Mucosa of gallbladder (tissue), 1 donor: Measurements from ENCODE around the gene SRGN. TPM values are rescaled to one million over a fixed set of nuclear protein-coding genes. Genes with fewer than 3 reads are reported as not detected.
"Not testable (repeated sequence)": the region's sequence is repeated elsewhere in the genome, so short reads cannot be mapped to it uniquely, and the experiment has no call there.

Experiments
- DNase-seq: peaks from one replicate; pipeline ENCODE4 v3.0.0-alpha.2; 2020; ENCODE audit warnings: low spot score
- total RNA-seq: library from RNA; stranded (reverse); gene quantifications from one replicate; pipeline ENCODE4 v1.2.1, GENCODE V29; 2021
- donor health status: DM: no; HTN: no; CAD: no.

The SRGN gene
- total RNA-seq, 1 donor from 2014 or later: 91.4 TPM

- no peak for DNase-seq
Observed at GRCh38 chr10:69141304-69141703, 53.4 kb downstream of the SRGN start.

- not testable (repeated sequence) for DNase-seq
Observed at GRCh38 chr10:69142074-69142473, 54.2 kb downstream of the SRGN start.

GRCh38 chr10:69142983-69143382 lies 55.1 kb downstream of the SRGN start:
- no peak for DNase-seq

GRCh38 chr10:69145329-69145728 lies 57.4 kb downstream of the SRGN start:
- DNase-seq: no peak

- no peak for DNase-seq
Observed at GRCh38 chr10:69145864-69146263, 58.0 kb downstream of the SRGN start.

- no peak for DNase-seq
Observed at GRCh38 chr10:69146759-69147158, 58.9 kb downstream of the SRGN start.

GRCh38 chr10:69151984-69152383 lies 64.1 kb downstream of the SRGN start:
- no peak for DNase-seq

GRCh38 chr10:69153227-69153626 lies 65.3 kb downstream of the SRGN start:
- no peak for DNase-seq

Other genes starting within 250 kb of the SRGN start
- gene DDX50, start 186.8 kb upstream of the SRGN start, total RNA-seq: 30.9 TPM
- gene DDX21, start 131.9 kb upstream of the SRGN start, total RNA-seq: 28.2 TPM
- 27.7 TPM for gene KIFBP, start 99.3 kb upstream of the SRGN start, total RNA-seq
- 39.7 TPM for gene VPS26A, start 36.1 kb downstream of the SRGN start, total RNA-seq
- gene SUPV3L1, start 92.1 kb downstream of the SRGN start, total RNA-seq: 21.8 TPM
- gene HKDC1, start 132.2 kb downstream of the SRGN start, total RNA-seq: 41.2 TPM
- 70.7 TPM for gene HK1, start 190.4 kb downstream of the SRGN start, total RNA-seq